Endothelial cell of umbilical vein (primary cell): ENCODE results near the gene SEMA4D.

Source experiments
- EZH2 ChIP-seq: IDR thresholded peaks from 2 replicates; pipeline ENCODE4 v1.6.1; 2012; ENCODE audit warnings: borderline replicate concordance, low read depth, mild to moderate bottlenecking, moderate library complexity, low read length, inconsistent platforms; ENCODE audit not compliant: severe bottlenecking
- POLR2A ChIP-seq: IDR thresholded peaks from 2 replicates; pipeline ENCODE4 v1.6.1; 2012; ENCODE audit warnings: low read depth, mild to moderate bottlenecking, control low read depth, low read length
- TF ChIP-seq, protein P1 (sequence below), 2 donors: IDR thresholded peaks; 1 replicate in 1 of 2; 2 replicates in 1 of 2; pipeline ENCODE4 v1.5.1; 2011; ENCODE audit warnings: low read length in 2 of 2, mild to moderate bottlenecking in 2 of 2, moderate library complexity in 2 of 2, control low read depth in 1 of 2, inconsistent platforms in 1 of 2, low read depth in 1 of 2; ENCODE audit not compliant: insufficient read depth in 1 of 2; ENCODE audit errors: extremely low read depth in 1 of 2

DNA sequence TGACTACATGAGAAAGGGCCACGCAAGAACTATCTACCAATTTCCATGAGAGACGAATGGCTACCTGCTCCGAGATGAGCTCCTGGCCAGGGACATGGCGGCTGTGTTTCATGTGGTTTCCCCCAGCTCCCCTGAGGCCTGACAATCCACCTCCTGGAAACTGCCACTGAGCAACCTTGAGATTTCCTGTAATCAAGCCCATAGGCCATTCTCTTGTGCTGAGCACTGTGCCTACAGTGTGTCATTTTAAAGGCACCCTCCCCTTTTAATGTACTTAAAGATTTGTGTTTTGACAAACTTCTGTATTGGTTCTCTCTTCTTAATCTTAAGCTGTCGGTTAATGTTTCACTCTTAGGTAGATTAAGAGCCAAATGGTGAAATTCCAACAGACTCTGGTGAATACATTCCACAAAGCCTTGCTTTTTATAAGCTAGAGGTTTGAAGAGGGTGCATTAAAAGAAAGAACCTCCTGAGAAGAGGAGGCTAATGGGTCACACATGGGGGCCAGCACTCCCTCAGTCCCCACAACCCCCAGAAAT is 107.3 kb downstream of the SEMA4D start:
- TF ChIP-seq EZH2 (no peak), POLR2A (no peak)
- TF ChIP-seq, protein P1, sequence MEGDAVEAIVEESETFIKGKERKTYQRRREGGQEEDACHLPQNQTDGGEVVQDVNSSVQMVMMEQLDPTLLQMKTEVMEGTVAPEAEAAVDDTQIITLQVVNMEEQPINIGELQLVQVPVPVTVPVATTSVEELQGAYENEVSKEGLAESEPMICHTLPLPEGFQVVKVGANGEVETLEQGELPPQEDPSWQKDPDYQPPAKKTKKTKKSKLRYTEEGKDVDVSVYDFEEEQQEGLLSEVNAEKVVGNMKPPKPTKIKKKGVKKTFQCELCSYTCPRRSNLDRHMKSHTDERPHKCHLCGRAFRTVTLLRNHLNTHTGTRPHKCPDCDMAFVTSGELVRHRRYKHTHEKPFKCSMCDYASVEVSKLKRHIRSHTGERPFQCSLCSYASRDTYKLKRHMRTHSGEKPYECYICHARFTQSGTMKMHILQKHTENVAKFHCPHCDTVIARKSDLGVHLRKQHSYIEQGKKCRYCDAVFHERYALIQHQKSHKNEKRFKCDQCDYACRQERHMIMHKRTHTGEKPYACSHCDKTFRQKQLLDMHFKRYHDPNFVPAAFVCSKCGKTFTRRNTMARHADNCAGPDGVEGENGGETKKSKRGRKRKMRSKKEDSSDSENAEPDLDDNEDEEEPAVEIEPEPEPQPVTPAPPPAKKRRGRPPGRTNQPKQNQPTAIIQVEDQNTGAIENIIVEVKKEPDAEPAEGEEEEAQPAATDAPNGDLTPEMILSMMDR (IDR thresholded peaks at IDR 0.05; ENCODE audit: extremely low read depth in 1 of 2, insufficient read depth in 1 of 2, low read depth in 1 of 2, low read length in 2 of 2) = no peak
